ENCODE data around the gene MPZ.
"Not testable (repeated sequence)": the region's sequence is repeated elsewhere in the genome, so short reads cannot be mapped to it uniquely, and the experiment has no call there.

MPZ gene

DNA sequence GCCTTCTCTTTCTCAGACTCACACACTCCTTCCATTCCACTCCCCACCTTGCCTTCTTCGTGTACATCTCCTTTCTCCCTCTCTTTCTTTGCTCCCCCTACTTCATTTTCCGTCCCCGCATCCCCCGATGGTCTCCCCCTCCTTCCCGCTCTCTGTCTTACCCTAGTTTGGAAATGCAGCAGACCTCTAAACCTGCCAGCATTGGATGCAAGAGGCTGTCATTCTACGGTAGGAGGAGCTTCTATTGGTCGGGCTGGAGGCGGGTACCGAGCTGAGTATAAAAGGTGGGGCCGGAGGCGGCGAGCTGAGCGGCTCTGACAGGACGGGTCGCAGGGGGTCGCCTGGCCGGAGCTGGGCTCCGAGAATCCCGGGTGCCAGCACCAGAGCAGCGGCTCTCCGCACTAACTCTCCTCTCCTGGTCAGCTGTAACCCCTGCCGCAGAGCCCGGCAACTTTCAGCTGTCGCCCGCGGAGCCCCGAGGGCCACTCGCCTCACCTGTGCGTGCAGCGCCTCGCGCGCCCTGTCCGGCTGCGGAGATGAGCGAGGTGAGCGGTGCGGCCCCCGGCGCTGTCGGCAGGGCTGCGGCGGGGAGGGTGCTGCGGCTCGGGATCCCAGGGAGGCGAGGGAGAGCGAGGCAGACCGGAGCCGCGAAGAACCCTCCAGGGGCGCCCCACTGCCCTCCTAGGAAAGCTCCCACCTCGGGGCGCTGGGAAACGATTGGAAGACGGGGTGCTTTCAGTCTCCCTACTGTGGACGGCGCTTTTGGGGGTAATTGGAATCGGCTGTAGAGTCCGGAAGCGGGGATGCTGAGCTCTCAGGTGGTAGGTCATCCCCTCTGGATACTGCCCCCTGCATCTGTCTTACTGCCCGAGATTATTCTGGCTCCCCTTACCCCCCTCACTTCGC lies 51.1 kb downstream of the MPZ start, which contains the start of gene PCP4L1:
TSS of gene PCP4L1 (plus strand) at position 307 of the 906 bp plus-strand sequence. CDS start at position 537, 230 bp downstream.
- no peak within 1 kb of the TSS for H3K27ac ChIP-seq
- peaks cover 0 to 57% of the 10 kb centered on the region in 2 donors for H3K27me3 ChIP-seq
- TF ChIP-seq, protein P1, sequence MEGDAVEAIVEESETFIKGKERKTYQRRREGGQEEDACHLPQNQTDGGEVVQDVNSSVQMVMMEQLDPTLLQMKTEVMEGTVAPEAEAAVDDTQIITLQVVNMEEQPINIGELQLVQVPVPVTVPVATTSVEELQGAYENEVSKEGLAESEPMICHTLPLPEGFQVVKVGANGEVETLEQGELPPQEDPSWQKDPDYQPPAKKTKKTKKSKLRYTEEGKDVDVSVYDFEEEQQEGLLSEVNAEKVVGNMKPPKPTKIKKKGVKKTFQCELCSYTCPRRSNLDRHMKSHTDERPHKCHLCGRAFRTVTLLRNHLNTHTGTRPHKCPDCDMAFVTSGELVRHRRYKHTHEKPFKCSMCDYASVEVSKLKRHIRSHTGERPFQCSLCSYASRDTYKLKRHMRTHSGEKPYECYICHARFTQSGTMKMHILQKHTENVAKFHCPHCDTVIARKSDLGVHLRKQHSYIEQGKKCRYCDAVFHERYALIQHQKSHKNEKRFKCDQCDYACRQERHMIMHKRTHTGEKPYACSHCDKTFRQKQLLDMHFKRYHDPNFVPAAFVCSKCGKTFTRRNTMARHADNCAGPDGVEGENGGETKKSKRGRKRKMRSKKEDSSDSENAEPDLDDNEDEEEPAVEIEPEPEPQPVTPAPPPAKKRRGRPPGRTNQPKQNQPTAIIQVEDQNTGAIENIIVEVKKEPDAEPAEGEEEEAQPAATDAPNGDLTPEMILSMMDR (IDR thresholded peaks at IDR 0.05) = no peak
- H3K4me3 ChIP-seq = peak within 1 kb of the TSS; percentile 29 to 42
- intact Hi-C loops (cut with DNase I; ENCODE audit: low total_unique reads) = no loop called here
- H3K36me3 ChIP-seq = no peaks in the 10 kb centered on the region
- peaks cover 0 to 12% (median 10%) of the 10 kb centered on the region in 3 donors for H3K9me3 ChIP-seq
- peaks cover 0 to 10% (median 6%) of the 10 kb centered on the region in 4 donors for H3K4me1 ChIP-seq
- peak in 1 of 2 donors; percentile 29 for DNase-seq

DNA sequence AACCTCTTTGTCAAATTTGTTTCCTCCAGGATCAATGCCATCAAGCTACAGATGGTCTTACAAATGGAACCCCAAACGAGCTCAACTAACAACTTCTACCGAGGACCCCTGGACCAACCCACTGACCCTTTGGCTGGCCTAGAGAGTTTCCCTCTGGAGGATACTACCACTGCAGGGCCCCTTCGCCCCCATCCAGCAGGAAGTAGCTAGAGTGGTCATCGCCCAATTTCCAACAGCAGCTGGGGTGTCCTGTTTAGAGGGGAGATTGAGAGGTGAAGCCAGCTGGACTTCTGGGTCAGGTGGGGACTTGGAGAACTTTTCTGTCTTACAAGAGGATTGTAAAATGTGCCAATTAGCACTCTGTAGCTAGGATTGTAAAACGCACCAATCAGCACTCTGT lies 52.7 kb downstream of the MPZ start:
- intact Hi-C loops (cut with DNase I; ENCODE audit: low total_unique reads); H3K27ac ChIP-seq; H3K4me3 ChIP-seq; DNase-seq; H3K36me3 ChIP-seq: not testable (repeated sequence)
- Histone ChIP-seq H3K9me3 (peaks cover 0 to 12% (median 10%) of the 10 kb centered on the region in 3 donors), H3K27me3 (peaks cover 0 to 54% of the 10 kb centered on the region in 2 donors), H3K4me1 (peaks cover 0 to 10% (median 6%) of the 10 kb centered on the region in 4 donors)

DNA sequence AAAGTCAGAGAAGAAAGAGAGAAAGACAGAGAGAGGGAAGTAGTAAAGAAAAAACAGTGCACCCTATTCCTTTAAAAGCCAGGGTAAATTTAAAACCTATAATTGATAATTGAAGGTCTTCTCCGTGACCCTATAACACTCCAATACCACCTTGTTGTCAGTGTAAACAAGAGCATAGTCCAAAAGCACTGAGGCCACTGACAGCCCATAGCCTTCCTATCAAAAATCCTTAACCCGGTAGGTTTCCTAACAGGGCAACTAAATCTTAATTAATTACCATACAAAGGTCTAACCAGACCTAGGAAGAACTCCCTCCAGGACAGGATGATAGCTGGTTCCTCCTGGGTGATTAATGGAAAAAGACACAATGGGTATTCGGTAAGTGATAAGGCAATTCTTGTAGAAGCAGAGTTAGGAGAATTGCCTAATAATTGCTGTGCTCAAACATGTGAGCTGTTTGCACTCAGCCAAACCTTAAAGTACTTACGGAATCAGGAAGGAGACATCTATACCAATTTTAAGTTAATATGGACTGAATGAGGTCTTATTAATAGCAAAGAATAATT lies 53.7 kb downstream of the MPZ start:
- H3K27ac ChIP-seq; DNase-seq; intact Hi-C loops (cut with DNase I; ENCODE audit: low total_unique reads): not testable (repeated sequence)

DNA sequence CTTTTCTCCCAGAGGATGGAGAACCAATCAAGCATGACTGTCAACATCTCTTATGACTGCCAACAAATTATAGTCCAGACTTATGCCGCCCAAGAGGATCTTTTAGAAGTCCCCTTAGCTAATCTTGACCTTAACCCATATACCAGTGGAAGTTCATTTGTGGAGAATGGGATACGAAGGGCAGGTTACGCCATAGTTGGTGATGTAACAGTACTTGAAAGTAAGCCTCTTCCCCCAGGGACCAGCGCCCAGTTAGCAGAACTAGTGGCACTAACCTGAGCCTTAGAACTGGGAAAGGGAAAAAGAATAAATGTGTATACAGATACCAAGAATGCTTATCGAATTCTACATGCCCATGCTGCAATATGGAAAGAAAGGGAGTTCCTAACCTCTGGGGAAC lies 54.5 kb downstream of the MPZ start:
- Histone ChIP-seq H3K27me3 (peaks cover 0 to 39% of the 10 kb centered on the region in 2 donors), H3K4me1 (peaks cover 0 to 10% (median 6%) of the 10 kb centered on the region in 4 donors), H3K9me3 (peaks cover 0 to 14% (median 12%) of the 10 kb centered on the region in 3 donors)
- H3K4me3 ChIP-seq; H3K27ac ChIP-seq; DNase-seq; intact Hi-C loops (cut with DNase I; ENCODE audit: low total_unique reads); H3K36me3 ChIP-seq: not testable (repeated sequence)

More for the DNA sequence above, 53.7 kb downstream of the MPZ start:
- not testable (repeated sequence) for H3K36me3 ChIP-seq, H3K4me3 ChIP-seq
- peaks cover 0 to 10% (median 6%) of the 10 kb centered on the region in 4 donors for H3K4me1 ChIP-seq
- H3K27me3 ChIP-seq = peaks cover 0 to 47% of the 10 kb centered on the region in 2 donors
- H3K9me3 ChIP-seq = peaks cover 0 to 12% (median 10%) of the 10 kb centered on the region in 3 donors

Data from tibial artery (tissue), 4 donors.